ENCODE results near the gene ZSCAN32.

- TF ChIP-seq CTCF (IDR thresholded peaks at IDR 0.05), result no peak
- TF ChIP-seq POLR2A (IDR thresholded peaks at IDR 0.05), result no peak
These were observed 7.9 kb upstream of the ZSCAN32 start for GRCh38 chr16:3408561-3409197.
